ENCODE data around the gene NUTM2B.
"Not testable (repeated sequence)": the region's sequence is repeated elsewhere in the genome, so short reads cannot be mapped to it uniquely, and the experiment has no call there.

DNA sequence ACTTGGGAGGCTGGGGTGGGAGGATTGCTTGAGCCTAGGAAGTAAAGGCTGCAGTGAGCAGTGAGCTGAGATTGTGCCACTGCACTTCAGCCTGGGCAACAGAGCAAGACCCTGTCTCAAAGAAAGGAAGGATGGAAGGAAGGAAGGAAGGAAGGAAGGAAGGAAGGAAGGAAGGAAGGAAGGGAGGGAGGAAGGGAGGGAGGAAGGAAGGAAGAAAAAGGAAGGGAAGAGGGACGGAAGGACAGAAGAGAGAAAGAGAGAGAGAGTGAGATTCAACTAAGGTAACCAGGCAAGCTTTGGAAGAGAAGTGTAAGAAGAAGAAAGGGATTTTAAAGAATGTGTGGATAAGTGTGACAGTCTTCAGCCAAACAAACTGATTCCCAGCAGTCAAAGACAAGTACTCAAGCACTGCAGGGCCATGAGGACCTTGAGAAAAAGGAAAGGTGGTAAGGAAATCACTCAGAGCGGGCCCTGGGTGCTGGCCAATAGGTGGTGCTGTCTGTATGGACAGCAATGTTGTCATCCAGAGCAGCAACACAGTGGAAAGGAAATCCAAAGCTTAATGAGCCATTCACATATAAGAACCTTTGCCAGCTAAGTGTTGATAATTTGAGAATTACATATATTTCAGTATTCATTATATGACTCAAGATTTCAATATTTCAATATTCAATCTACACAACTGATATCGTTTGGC lies 55.4 kb downstream of the NUTM2B start:
- TF ChIP-seq, protein P1, sequence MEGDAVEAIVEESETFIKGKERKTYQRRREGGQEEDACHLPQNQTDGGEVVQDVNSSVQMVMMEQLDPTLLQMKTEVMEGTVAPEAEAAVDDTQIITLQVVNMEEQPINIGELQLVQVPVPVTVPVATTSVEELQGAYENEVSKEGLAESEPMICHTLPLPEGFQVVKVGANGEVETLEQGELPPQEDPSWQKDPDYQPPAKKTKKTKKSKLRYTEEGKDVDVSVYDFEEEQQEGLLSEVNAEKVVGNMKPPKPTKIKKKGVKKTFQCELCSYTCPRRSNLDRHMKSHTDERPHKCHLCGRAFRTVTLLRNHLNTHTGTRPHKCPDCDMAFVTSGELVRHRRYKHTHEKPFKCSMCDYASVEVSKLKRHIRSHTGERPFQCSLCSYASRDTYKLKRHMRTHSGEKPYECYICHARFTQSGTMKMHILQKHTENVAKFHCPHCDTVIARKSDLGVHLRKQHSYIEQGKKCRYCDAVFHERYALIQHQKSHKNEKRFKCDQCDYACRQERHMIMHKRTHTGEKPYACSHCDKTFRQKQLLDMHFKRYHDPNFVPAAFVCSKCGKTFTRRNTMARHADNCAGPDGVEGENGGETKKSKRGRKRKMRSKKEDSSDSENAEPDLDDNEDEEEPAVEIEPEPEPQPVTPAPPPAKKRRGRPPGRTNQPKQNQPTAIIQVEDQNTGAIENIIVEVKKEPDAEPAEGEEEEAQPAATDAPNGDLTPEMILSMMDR (IDR thresholded peaks at IDR 0.05), result not testable (repeated sequence)
- not testable (repeated sequence) for TF ChIP-seq POLR2AphosphoS5 (IDR thresholded peaks at IDR 0.05; ENCODE audit: insufficient read depth in 1 of 2, low read depth in 1 of 2); POLR2A (IDR thresholded peaks at IDR 0.05)
